OCI-LY1 (cell line): Measurements from ENCODE around the gene HIVEP1.
A peak's percentile ranks its signal among the peaks of the same experiment; 100 is the strongest.

Source experiments
- H2AFZ ChIP-seq: fragments of 200-600 bp; sonication (generic), shearing (Covaris generic); 2 replicates; pipeline ENCODE4 v1.6.0; 2014; ENCODE audit warnings: antibody characterized with exemption, mild to moderate bottlenecking, low read length
- H3F3A ChIP-seq: fragments of 200-600 bp; sonication (generic), shearing (Covaris generic); 2 replicates; pipeline ENCODE4 v1.6.0; 2014; ENCODE audit warnings: mild to moderate bottlenecking, antibody characterized with exemption, low read length, moderate library complexity; ENCODE audit not compliant: insufficient read depth
- H3K27ac ChIP-seq: fragments of 200-600 bp; sonication (generic); 2 replicates; pipeline ENCODE4 v1.5.1; 2014; ENCODE audit warnings: low read length, mixed run types, mild to moderate bottlenecking, low read depth; ENCODE audit not compliant: poor library complexity, severe bottlenecking
- H3K27me3 ChIP-seq: fragments of 200-600 bp; sonication (generic); 2 replicates; pipeline ENCODE4 v1.6.0; 2014; ENCODE audit warnings: antibody characterized with exemption, mild to moderate bottlenecking, low read length, moderate library complexity; ENCODE audit not compliant: insufficient read depth
- H3K36me3 ChIP-seq: fragments of 200-600 bp; sonication (generic); 2 replicates; pipeline ENCODE4 v1.6.1; 2014; ENCODE audit warnings: mild to moderate bottlenecking, antibody characterized with exemption, low read length, moderate library complexity, mixed read lengths; ENCODE audit not compliant: insufficient read depth
- H3K4me1 ChIP-seq: fragments of 200-600 bp; sonication (generic); 2 replicates; pipeline ENCODE4 v1.5.1; 2014; ENCODE audit warnings: mild to moderate bottlenecking, low read length, moderate library complexity; ENCODE audit not compliant: insufficient read depth, severe bottlenecking
- H3K4me2 ChIP-seq: fragments of 200-600 bp; sonication (generic), shearing (Covaris generic); 2 replicates; pipeline ENCODE4 v1.6.1; 2014; ENCODE audit warnings: low read length
- H3K4me3 ChIP-seq: fragments of 200-600 bp; sonication (generic); 2 replicates; pipeline ENCODE4 v1.5.1; 2014; ENCODE audit warnings: low read length, low read depth, mild to moderate bottlenecking, mixed read lengths; ENCODE audit not compliant: poor library complexity, severe bottlenecking
- H3K79me2 ChIP-seq: fragments of 200-600 bp; shearing (Covaris generic); 2 replicates; pipeline ENCODE4 v1.6.1; 2016; ENCODE audit warnings: mixed run types, low read length, mixed read lengths; ENCODE audit not compliant: insufficient read depth
- H3K9ac ChIP-seq: fragments of 200-600 bp; sonication (generic), shearing (Covaris generic); 2 replicates; pipeline ENCODE4 v1.6.1; 2014; ENCODE audit warnings: mild to moderate bottlenecking, low read length, mixed read lengths
- H3K9me2 ChIP-seq: fragments of 200-600 bp; sonication (generic), shearing (Covaris generic); 2 replicates; pipeline ENCODE4 v1.6.1; 2014; ENCODE audit warnings: low read depth, mild to moderate bottlenecking, low read length, mixed read lengths
- H3K9me3 ChIP-seq: fragments of 200-600 bp; shearing (Covaris generic); 2 replicates; pipeline ENCODE4 v1.6.1; 2014; ENCODE audit warnings: low read length, mixed read lengths
- H4K20me1 ChIP-seq: fragments of 200-600 bp; sonication (generic), shearing (Covaris generic); 2 replicates; pipeline ENCODE4 v1.6.0; 2016; ENCODE audit warnings: mild to moderate bottlenecking, low read length; ENCODE audit not compliant: insufficient read depth
- CTCF ChIP-seq: fragments of 200-600 bp; sonication (generic), shearing (Covaris generic); IDR thresholded peaks from 2 replicates; pipeline ENCODE4 v1.5.1; 2017; ENCODE audit warnings: mild to moderate bottlenecking, antibody characterized with exemption, low read length, moderate library complexity, mixed read lengths
- EZH2 ChIP-seq: fragments of 200-600 bp; sonication (generic), shearing (Covaris generic); IDR thresholded peaks from 2 replicates; pipeline ENCODE4 v1.8.0; 2017; ENCODE audit warnings: borderline replicate concordance, mixed run types, mild to moderate bottlenecking, antibody characterized with exemption, low read length, moderate library complexity, mixed read lengths

HIVEP1 gene

GRCh38 chr6:12075067-12075563, 63.0 kb downstream of the HIVEP1 start:
- H2AFZ ChIP-seq, result no peak overlapping the region
- peaks cover 69% of the 10 kb centered on the region for H3K4me1 ChIP-seq
- H3K27me3 ChIP-seq, result no peaks in the 10 kb centered on the region
- H3K4me3 ChIP-seq, result peak overlapping the region; percentile 35
- no peaks in the 10 kb centered on the region for H3K9me2 ChIP-seq
- peaks cover 4% of the 10 kb centered on the region; the same call in 1 of the 2 replicates for H3F3A ChIP-seq
- H3K79me2 ChIP-seq, result peaks cover 99% of the 10 kb centered on the region
- no peaks in the 10 kb centered on the region for H4K20me1 ChIP-seq
- peak overlapping the region; percentile 21; the same call in 1 of the 2 replicates for H3K9ac ChIP-seq
- no peaks in the 10 kb centered on the region for H3K9me3 ChIP-seq
- peak overlapping the region; percentile 61 for H3K27ac ChIP-seq
- TF ChIP-seq CTCF (peak; percentile 77), EZH2 (no peak)
- peaks cover 20% of the 10 kb centered on the region; the same call in 1 of the 2 replicates for H3K36me3 ChIP-seq
- peak overlapping the region; percentile 46 for H3K4me2 ChIP-seq

DNA sequence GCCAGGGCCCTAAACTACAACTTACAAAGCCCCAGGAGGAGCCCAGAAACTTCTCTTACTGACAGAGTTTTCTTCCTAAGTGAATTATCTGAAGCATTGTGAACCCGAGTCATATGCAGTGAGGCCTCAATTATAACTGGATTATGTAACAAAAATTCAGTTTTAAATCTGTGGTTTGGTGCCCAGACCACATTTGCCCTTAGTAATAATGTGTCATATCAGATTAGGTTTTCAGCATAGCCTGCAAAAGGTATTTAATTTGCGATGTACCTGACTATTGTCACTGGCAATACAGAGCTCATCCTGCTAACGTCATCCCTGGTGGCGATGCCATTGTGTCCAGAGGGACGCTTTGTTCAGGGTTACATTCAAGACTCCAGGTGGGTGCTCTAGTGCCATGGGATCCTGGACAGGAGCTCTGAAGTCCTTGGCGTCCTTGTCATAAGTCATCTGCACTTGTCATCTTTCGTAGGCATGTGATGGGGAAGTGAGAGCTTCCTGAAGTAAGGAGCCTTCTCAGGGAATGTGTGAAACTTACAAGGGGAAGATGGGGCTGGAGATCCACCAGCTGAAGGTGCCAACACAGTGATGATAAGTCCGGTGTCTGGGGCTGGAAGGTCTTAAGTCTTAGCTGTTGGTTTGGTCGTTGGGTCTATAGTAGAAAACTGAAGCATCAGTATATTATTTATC, 65.1 kb downstream of the HIVEP1 start:
- TF ChIP-seq EZH2 (no peak), CTCF (no peak)
- no peak overlapping the region for H3K4me2 ChIP-seq
- no peaks in the 10 kb centered on the region for H3K27me3 ChIP-seq
- H3K9me3 ChIP-seq, result no peaks in the 10 kb centered on the region
- no peaks in the 10 kb centered on the region for H3K9me2 ChIP-seq
- peaks cover 69% of the 10 kb centered on the region for H3K4me1 ChIP-seq
- peaks cover 99% of the 10 kb centered on the region for H3K79me2 ChIP-seq
- H2AFZ ChIP-seq, result no peak overlapping the region
- no peak overlapping the region for H3K9ac ChIP-seq
- no peak overlapping the region for H3K27ac ChIP-seq
- H3F3A ChIP-seq, result no peaks in the 10 kb centered on the region
- no peaks in the 10 kb centered on the region for H4K20me1 ChIP-seq
- no peak overlapping the region for H3K4me3 ChIP-seq
- H3K36me3 ChIP-seq, result peaks cover 20% of the 10 kb centered on the region; the same call in 1 of the 2 replicates

- no peaks in the 10 kb centered on the region for H3K9me2 ChIP-seq
- no peaks in the 10 kb centered on the region for H3F3A ChIP-seq
- no peaks in the 10 kb centered on the region for H3K9me3 ChIP-seq
- peaks cover 100% of the 10 kb centered on the region for H3K79me2 ChIP-seq
- H3K9ac ChIP-seq, result no peak overlapping the region
- no peak for TF ChIP-seq EZH2
- no peak for TF ChIP-seq CTCF
- H2AFZ ChIP-seq, result no peak overlapping the region
- no peaks in the 10 kb centered on the region for H3K27me3 ChIP-seq
- H3K27ac ChIP-seq, result no peak overlapping the region
- H3K4me3 ChIP-seq, result no peak overlapping the region
- no peak overlapping the region for H3K4me2 ChIP-seq
- peaks cover 66% of the 10 kb centered on the region for H3K4me1 ChIP-seq
- H3K36me3 ChIP-seq, result peaks cover 20% of the 10 kb centered on the region; the same call in 1 of the 2 replicates
- H4K20me1 ChIP-seq, result no peaks in the 10 kb centered on the region
Observed at GRCh38 chr6:12078014-12078413, 65.9 kb downstream of the HIVEP1 start.
